T-helper 1 cell (primary cell): ENCODE results near the gene ID2.
"Not testable (repeated sequence)": the region's sequence is repeated elsewhere in the genome, so short reads cannot be mapped to it uniquely, and the experiment has no call there.

Experiments
- DNase-seq, 5 donors: peaks; one replicate each; pipeline ENCODE4 v3.0.0-alpha.2; 2012 to 2020

Gene ID2

GRCh38 chr2:8691859-8692437, 10.1 kb downstream of the ID2 start:
- DNase-seq, result no peak

GRCh38 chr2:8692783-8693156, 10.9 kb downstream of the ID2 start:
- no peak for DNase-seq

GRCh38 chr2:8693157-8693821, 11.4 kb downstream of the ID2 start:
- DNase-seq, result no peak

GRCh38 chr2:8694737-8695136, 12.9 kb downstream of the ID2 start:
- DNase-seq, result no peak

- no peak for DNase-seq
Observed at GRCh38 chr2:8697190-8697589, 15.3 kb downstream of the ID2 start.

- DNase-seq, result no peak
Observed at GRCh38 chr2:8699839-8700238, 18.0 kb downstream of the ID2 start.

- no peak for DNase-seq
Observed at GRCh38 chr2:8701681-8702379, 20.0 kb downstream of the ID2 start.

- no peak for DNase-seq
Observed at GRCh38 chr2:8704906-8705305, 23.1 kb downstream of the ID2 start.

- DNase-seq, result no peak
Observed at GRCh38 chr2:8709611-8710010, 27.8 kb downstream of the ID2 start.

GRCh38 chr2:8710951-8711350, 29.1 kb downstream of the ID2 start:
- DNase-seq, result no peak

- no peak for DNase-seq
Observed at GRCh38 chr2:8714283-8714682, 32.4 kb downstream of the ID2 start.

GRCh38 chr2:8714971-8715370, 33.1 kb downstream of the ID2 start:
- DNase-seq, result no peak

GRCh38 chr2:8719528-8719927, 37.7 kb downstream of the ID2 start:
- DNase-seq, result no peak

- no peak for DNase-seq
Observed at GRCh38 chr2:8720741-8721140, 38.9 kb downstream of the ID2 start.

- DNase-seq, result no peak
Observed at GRCh38 chr2:8721410-8721809, 39.6 kb downstream of the ID2 start.

GRCh38 chr2:8722986-8723385, 41.1 kb downstream of the ID2 start:
- no peak for DNase-seq

- DNase-seq, result no peak
Observed at GRCh38 chr2:8725838-8726237, 44.0 kb downstream of the ID2 start.

- no peak for DNase-seq
Observed at GRCh38 chr2:8728305-8729015, 46.6 kb downstream of the ID2 start.

- DNase-seq, result not testable (repeated sequence)
Observed at GRCh38 chr2:8729101-8729500, 47.2 kb downstream of the ID2 start.

GRCh38 chr2:8729939-8730338, 48.1 kb downstream of the ID2 start:
- no peak for DNase-seq

GRCh38 chr2:8732601-8733000, 50.7 kb downstream of the ID2 start:
- DNase-seq, result no peak
